Cardiac fibroblast (primary cell): Measurements from ENCODE around the gene TSPAN9.

Experiments
- DNase-seq, 2 donors: peaks; one replicate each; pipeline versions ENCODE4 v3.0.0 to v3.0.0-alpha.2; 2010; ENCODE audit warnings: low read depth in 2 of 2
- H3K4me3 ChIP-seq, 2 donors: replicated peaks in 1 of 2; 1 replicate in 1 of 2; 2 replicates in 1 of 2; pipeline ENCODE4 v1.5.1; 2011; ENCODE audit warnings: low read depth in 2 of 2, low read length in 2 of 2, mild to moderate bottlenecking in 2 of 2, moderate library complexity in 1 of 2
- TF ChIP-seq, protein P1 (sequence below): IDR thresholded peaks from one replicate; pipeline ENCODE4 v1.5.1; 2011; ENCODE audit warnings: low read depth, mild to moderate bottlenecking, low read length, inconsistent platforms

Gene TSPAN9

DNA sequence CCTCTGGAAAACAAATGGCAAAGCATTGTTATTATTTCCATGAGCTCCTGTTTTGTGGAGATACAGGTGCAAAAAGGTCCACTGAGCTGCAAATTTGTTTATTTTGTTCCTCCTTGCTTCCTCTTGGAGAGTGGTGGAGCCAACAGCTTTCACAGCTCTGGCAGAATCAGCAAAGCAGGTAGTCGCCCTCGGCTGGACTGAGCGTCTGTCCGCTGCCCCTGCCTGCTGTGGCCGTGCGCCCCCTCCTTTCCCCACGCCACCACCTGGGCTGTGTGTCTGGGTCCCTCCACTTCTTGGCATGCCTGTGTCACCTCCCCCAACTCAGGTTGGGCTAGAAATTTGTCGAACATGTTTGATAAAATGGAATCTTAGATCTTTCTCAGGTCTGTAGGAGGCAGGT lies 188.2 kb downstream of the TSPAN9 start:
- DNase-seq, result no peak
- TF ChIP-seq, protein P1, sequence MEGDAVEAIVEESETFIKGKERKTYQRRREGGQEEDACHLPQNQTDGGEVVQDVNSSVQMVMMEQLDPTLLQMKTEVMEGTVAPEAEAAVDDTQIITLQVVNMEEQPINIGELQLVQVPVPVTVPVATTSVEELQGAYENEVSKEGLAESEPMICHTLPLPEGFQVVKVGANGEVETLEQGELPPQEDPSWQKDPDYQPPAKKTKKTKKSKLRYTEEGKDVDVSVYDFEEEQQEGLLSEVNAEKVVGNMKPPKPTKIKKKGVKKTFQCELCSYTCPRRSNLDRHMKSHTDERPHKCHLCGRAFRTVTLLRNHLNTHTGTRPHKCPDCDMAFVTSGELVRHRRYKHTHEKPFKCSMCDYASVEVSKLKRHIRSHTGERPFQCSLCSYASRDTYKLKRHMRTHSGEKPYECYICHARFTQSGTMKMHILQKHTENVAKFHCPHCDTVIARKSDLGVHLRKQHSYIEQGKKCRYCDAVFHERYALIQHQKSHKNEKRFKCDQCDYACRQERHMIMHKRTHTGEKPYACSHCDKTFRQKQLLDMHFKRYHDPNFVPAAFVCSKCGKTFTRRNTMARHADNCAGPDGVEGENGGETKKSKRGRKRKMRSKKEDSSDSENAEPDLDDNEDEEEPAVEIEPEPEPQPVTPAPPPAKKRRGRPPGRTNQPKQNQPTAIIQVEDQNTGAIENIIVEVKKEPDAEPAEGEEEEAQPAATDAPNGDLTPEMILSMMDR, result no peak
- H3K4me3 ChIP-seq, result no peak overlapping the region

DNA sequence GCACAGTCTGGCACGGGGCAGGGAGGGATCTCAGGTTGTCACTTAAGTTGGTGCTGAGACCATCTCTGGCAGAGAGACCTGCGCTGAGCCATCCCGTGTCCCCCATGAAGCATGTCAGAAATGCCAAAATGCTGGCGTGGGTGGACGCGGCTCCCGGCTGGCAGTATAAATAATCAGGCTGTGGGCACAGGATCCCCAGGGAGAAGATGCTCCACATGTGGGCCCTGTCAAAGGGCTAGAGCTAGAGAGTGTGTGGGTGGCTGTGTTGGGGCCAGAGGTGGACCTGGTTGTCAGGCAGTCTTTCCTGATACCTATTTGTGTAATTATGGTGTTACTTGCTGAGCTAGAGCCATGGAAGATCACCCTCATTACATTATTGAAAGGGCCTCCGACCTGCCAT lies 189.5 kb downstream of the TSPAN9 start:
- no peak overlapping the region for H3K4me3 ChIP-seq
- TF ChIP-seq, protein P1, result no peak
- DNase-seq, result no peak

DNA sequence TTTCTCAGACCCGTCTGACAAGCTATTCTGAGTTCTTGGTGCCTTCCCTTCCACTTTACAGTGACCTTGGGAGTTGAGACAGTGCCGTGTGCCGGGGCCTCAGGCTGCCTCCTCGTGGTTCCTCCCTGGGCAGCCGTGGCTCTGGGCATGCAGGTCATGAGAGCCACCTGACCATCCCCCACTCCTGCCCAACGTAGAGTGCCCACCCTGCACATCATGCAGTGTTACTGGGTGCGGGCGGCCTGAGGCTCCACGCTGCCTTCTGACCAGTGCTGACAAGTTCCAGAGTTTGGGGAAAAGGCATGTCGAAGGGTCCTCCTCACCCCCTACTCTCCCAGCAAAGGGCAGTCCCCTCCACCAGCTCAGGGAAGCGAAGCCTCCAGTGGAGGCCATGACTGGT lies 190.5 kb downstream of the TSPAN9 start:
- DNase-seq, result no peak
- TF ChIP-seq, protein P1, result no peak
- no peak overlapping the region for H3K4me3 ChIP-seq

DNA sequence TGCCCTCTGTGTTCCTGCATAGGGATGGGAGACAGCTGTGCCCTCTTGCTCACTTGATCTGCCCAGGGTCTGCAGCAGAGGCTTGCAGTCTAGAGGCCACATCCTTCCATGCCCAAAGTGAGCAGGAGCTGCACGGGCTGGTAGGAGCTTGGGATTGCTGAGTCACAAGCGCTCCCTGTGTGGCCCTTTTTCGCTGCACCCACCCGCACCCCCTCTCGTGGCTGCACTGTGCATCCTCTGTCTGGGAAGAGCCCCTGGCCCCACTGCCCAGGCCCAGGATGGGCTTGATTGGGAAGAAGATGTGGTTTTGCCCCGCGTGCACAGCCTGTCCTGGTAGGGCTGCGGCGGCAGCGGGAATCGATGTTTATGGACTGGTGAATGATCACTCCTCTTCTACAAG lies 192.4 kb downstream of the TSPAN9 start:
- DNase-seq, result no peak
- H3K4me3 ChIP-seq, result no peak overlapping the region
- TF ChIP-seq, protein P1, result no peak

DNA sequence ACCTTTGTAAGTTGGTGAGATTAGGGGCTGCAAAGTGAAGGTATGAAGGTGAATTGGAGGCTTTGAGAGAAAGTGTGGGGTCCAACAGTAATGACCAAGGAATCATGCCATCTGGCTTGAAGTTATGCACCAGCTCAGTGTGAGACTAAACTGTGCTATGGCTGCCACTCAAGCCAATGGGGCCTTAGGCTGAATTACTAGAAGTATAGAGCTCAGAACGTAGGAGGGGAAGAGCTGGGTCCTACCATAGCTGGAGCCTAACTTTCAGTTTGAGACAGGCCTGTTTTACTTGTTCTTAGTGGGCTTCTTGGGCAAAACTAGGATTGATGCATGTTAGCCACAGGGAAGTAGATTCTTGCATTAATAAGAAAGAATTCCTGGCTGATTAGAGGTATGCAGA lies 194.0 kb downstream of the TSPAN9 start:
- no peak overlapping the region for H3K4me3 ChIP-seq

DNA sequence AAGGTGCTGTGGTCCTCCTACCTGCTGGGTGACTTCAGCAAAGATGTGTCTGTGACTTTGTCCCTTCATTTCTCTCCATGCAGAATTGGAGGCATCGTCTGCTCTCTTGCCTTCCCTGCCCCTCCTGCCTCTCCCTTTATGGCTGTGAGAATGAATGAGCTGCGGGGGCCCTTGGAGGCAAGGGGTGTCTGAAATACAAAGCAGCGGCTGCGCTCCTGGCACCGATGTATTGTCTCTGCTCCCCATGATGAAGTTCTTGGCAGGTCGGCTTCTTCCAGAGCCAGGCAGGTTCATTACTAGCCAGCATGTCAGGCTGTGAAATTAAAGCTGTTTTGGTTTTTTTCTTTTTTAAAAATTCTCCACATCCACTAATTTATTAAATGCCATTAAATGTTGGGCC lies 194.5 kb downstream of the TSPAN9 start:
- no peak for DNase-seq
- no peak overlapping the region for H3K4me3 ChIP-seq
- TF ChIP-seq, protein P1, result no peak

More for the DNA sequence above, 194.0 kb downstream of the TSPAN9 start:
- no peak for DNase-seq
- TF ChIP-seq, protein P1, result no peak

DNA sequence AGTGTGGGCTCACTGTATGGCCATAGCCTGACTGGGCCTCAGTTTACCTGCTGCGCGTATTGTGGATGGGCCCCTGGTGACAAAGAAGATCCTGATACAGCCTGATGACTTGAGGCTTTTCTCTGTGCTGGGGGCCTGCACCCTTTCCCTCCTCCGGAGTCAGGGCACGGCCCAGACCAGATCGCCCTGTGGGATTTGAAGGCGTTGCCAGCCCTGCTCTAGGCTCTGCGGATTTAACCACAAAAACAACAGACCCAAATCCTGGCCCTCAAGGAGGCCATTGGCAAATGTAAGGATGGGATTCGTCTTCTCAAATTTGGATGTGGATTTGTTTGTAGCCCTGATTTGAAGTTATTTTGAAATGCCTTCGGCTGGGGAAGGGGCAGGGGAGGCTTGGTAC lies 195.8 kb downstream of the TSPAN9 start:
- TF ChIP-seq, protein P1, result no peak
- no peak overlapping the region for H3K4me3 ChIP-seq
- DNase-seq, result no peak
